ENCODE results near the gene SETD2. TPM values are rescaled to one million over a fixed set of nuclear protein-coding genes. Genes with fewer than 3 reads are reported as not detected.

The SETD2 gene
- total RNA-seq, 1 donor, result 45.3 TPM

- no peak for DNase-seq (ENCODE audit: low read depth)
- no peak for TF ChIP-seq CTCF (IDR thresholded peaks at IDR 0.05; ENCODE audit: insufficient read depth, low read depth, low read length)
- no peak overlapping the region for H3K4me3 ChIP-seq (ENCODE audit: low read depth, low read length)
Observed at GRCh38 chr3:46978381-46978780, 185.5 kb downstream of the SETD2 start.

- no peak for TF ChIP-seq CTCF (IDR thresholded peaks at IDR 0.05; ENCODE audit: insufficient read depth, low read depth, low read length)
- no peak for DNase-seq (ENCODE audit: low read depth)
- no peak overlapping the region for H3K4me3 ChIP-seq (ENCODE audit: low read depth, low read length)
Observed at GRCh38 chr3:46977811-46978195, 186.1 kb downstream of the SETD2 start.

- peak within 1 kb of the TSS; percentile 96 for H3K4me3 ChIP-seq (ENCODE audit: low read depth, low read length)
- DNase-seq (ENCODE audit: low read depth), result peak; percentile 99
- TF ChIP-seq CTCF (IDR thresholded peaks at IDR 0.05; ENCODE audit: insufficient read depth, low read depth, low read length), result no peak
Observed at GRCh38 chr3:46976326-46977190, 187.4 kb downstream of the SETD2 start, which contains the start of gene CCDC12. TSS of gene CCDC12 (minus strand) at chr3:46976745. CDS start at chr3:46976732, 13 bp downstream.

GRCh38 chr3:46974421-46975171 is 189.3 kb downstream of the SETD2 start:
- no peak for DNase-seq (ENCODE audit: low read depth)
- peak overlapping the region; percentile 47 for H3K4me3 ChIP-seq (ENCODE audit: low read depth, low read length)

GRCh38 chr3:46972396-46972795 is 191.5 kb downstream of the SETD2 start:
- no peak for TF ChIP-seq CTCF (IDR thresholded peaks at IDR 0.05; ENCODE audit: insufficient read depth, low read depth, low read length)
- no peak overlapping the region for H3K4me3 ChIP-seq (ENCODE audit: low read depth, low read length)
- no peak for DNase-seq (ENCODE audit: low read depth)

More at GRCh38 chr3:46974421-46975171, 189.3 kb downstream of the SETD2 start:
- no peak for TF ChIP-seq CTCF (IDR thresholded peaks at IDR 0.05; ENCODE audit: insufficient read depth, low read depth, low read length)

GRCh38 chr3:46971742-46972141 is 192.2 kb downstream of the SETD2 start:
- no peak overlapping the region for H3K4me3 ChIP-seq (ENCODE audit: low read depth, low read length)
- no peak for TF ChIP-seq CTCF (IDR thresholded peaks at IDR 0.05; ENCODE audit: insufficient read depth, low read depth, low read length)
- DNase-seq (ENCODE audit: low read depth), result no peak
